RCC 7860 (cell line): ENCODE results near the gene QRFP.
A peak's percentile ranks its signal among the peaks of the same experiment; 100 is the strongest.

Experiments
- DNase-seq: peaks from one replicate; pipeline ENCODE4 v3.0.0-alpha.2; 2015; ENCODE audit warnings: low spot score
- FAIRE-seq: peaks from 2 replicates; lab custom pipeline; 2012; peaks lifted over from hg19 to GRCh38; lab: Jason Lieb, UNC

The QRFP gene

GRCh38 chr9:130878295-130878694 is 18.3 kb downstream of the QRFP start:
- no peak for FAIRE-seq

DNA sequence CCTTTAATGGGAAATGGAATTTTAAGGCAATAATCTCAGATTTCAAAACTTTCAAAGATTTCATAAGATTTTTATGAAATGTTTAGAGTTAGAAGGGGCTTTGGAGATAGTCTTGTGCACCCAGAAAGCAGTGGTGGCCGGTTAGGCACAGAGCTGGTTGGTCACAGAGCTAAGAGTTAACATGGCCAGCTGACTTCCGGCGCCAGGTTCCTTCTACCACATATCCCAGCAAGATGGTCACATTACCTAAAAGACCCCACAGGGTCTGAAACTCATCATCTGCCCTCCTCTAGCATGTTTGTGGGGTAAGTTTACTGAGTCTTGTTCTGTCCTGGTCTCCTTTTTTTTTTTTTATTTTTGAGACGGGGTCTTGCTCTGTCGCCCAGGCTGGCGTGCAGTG is 19.3 kb downstream of the QRFP start:
- DNase-seq = no peak
- FAIRE-seq = no peak

More at GRCh38 chr9:130878295-130878694, 18.3 kb downstream of the QRFP start:
- no peak for DNase-seq

- DNase-seq = no peak
- FAIRE-seq = no peak
Observed at GRCh38 chr9:130874783-130875182, 21.8 kb downstream of the QRFP start.

- DNase-seq = no peak
- FAIRE-seq = no peak
Observed at GRCh38 chr9:130873966-130874365, 22.6 kb downstream of the QRFP start.

DNA sequence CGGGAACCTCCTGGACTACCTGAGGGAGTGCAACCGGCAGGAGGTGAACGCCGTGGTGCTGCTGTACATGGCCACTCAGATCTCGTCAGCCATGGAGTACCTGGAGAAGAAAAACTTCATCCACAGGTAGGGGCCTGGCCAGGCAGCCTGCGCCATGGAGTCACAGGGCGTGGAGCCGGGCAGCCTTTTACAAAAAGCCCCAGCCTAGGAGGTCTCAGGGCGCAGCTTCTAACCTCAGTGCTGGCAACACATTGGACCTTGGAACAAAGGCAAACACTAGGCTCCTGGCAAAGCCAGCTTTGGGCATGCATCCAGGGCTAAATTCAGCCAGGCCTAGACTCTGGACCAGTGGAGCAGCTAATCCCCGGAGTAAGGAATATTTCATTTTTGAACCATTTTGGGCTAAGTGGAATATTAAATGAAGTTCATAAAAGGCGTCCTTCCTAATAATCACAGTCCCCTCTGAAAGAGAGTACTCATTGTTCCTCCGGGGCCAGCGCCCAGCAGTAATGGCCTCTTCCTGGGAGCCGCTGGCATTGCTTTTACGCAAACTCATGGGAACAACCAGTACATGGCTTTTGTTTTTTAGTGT is 23.6 kb downstream of the QRFP start:
- DNase-seq = no peak

GRCh38 chr9:130872508-130872907 is 24.1 kb downstream of the QRFP start:
- FAIRE-seq (no peak), DNase-seq (no peak)

More for the DNA sequence above, 23.6 kb downstream of the QRFP start:
- FAIRE-seq = no peak

GRCh38 chr9:130872093-130872492 is 24.5 kb downstream of the QRFP start:
- DNase-seq = no peak
- no peak for FAIRE-seq

GRCh38 chr9:130871395-130872062 is 25.1 kb downstream of the QRFP start:
- FAIRE-seq = no peak
- DNase-seq = no peak

GRCh38 chr9:130870491-130871381 is 25.9 kb downstream of the QRFP start:
- FAIRE-seq = peak; percentile 35
- DNase-seq = peak; percentile 20

DNA sequence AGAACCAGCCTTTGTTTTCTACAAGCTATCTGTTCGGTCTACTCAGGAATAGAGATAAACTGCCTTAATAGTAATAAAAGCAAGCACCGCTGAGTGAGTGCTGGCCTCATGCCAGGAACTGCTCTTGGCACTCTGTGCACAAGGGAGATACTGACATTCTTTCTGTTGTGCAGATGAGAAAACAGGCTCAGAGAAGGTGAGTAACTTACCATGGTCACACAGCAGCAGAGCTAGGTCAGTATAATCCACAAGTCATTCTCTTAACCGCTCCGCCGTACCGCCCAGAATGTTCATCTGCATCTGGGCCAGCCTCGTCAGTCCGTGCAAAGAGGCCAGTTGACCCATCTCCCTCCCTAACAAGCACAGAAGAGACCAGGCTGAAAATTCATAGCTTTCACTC is 27.4 kb downstream of the QRFP start:
- FAIRE-seq (no peak), DNase-seq (no peak)

GRCh38 chr9:130868230-130868629 is 28.4 kb downstream of the QRFP start:
- DNase-seq = no peak

DNA sequence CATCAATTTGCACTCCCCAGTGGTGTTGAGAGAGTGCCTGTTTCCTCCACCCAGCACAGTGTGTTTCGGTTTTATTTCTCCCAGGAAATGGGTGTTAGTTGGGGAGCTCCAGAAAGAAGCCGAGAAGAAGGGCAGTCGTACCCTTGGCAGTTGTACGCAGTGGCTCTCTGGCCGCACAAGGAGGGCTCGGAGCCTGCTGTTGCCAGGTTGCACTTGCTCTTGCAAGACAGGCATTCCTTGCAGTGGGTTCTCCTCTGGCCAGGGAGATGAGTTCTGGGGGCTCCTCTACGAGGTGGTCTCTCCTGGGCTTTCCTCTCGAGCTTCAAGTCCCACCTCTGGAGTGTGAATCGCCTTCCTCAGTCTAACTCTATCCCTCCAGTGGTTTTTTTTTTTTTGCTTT is 29.1 kb downstream of the QRFP start:
- FAIRE-seq = no peak

More at GRCh38 chr9:130868230-130868629, 28.4 kb downstream of the QRFP start:
- FAIRE-seq = no peak

DNA sequence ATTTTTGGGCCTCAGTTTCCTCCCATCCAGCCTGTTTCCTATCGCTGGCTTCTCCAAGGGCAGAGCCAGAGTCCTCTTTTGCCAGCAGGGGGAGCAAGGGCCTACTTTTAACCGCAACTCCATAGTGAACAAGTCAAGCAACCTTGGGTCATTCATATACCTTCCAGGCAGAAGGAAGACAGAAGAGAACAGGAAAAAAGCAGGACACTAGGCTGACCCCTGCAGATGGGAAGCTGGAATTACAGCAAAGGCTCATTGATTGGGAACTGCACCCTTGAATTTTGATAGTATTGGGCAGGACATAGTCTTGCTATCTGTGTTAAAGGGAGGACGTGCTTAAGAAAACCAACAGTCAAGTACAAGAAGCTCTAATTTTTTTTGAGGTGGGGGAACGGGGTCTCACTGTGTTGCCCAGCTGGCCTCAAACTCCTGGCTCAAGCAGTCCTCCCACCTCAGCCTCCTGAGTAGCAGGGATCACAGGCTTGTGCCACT is 30.1 kb downstream of the QRFP start:
- FAIRE-seq = peak; percentile 83
- DNase-seq = peak; percentile 93

More for the DNA sequence above, 29.1 kb downstream of the QRFP start:
- no peak for DNase-seq

GRCh38 chr9:130865921-130866320 is 30.7 kb downstream of the QRFP start:
- DNase-seq = no peak
- FAIRE-seq = no peak

- DNase-seq (no peak), FAIRE-seq (no peak)
Observed at GRCh38 chr9:130864541-130864940, 32.1 kb downstream of the QRFP start.

- DNase-seq (no peak), FAIRE-seq (no peak)
Observed at GRCh38 chr9:130862747-130863146, 33.9 kb downstream of the QRFP start.

DNA sequence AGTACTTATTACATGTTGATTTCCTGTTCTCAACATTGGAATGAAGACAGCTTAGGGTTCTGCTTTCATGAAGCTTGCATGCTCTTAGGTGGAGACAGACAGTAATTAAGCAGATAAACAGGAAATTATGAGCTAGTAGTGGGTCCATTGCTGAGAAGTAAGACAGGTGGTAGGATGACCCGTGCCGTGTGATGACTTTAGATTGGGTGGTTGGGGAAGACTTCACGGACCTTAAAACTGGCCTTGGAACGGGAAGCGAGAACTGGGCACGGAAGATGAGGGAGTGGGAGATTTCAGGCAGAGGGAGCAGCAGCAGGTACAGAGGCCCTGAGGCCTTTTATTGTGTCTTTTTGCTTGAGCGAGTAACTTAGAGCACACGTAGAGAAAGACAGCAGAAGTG is 34.4 kb downstream of the QRFP start:
- FAIRE-seq (no peak), DNase-seq (no peak)

DNA sequence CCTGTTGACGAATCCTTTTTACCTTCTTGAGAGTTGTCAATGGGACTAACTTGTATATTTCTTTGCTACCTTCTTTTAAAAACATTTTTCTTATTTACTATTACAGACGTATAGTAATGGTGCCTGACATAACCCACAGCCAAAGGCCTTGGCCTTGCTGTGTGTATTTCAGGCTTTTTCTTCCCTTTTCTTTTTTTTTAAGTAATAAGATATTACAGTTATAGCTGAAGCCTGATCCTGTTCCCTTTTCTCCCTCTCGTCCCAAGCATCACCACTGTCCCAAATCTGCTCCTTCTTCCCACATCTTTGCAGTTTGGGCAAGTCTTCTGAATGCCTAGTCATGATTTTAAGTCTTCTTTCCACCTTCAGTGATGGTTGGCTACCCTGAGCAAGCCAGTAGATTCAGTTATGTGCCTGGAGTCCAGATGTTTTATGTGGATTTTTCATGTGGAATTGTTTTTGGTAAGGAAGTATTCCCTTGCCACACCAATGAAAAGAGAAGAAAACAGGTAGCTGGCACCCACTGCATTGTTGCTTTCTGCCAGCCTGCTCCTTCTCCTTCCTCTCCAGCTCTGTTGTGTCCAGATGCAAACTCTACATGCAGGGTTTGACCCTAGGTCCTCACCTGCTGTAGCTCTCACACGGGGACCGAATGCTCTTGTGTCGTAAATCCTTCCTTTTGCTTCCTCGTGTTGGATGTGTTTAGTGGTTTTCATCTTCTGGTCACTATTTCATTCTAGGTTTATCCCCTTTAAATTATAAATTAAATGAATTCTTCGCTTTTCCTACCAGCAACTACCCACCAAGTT is 35.0 kb downstream of the QRFP start:
- DNase-seq (no peak), FAIRE-seq (no peak)

DNA sequence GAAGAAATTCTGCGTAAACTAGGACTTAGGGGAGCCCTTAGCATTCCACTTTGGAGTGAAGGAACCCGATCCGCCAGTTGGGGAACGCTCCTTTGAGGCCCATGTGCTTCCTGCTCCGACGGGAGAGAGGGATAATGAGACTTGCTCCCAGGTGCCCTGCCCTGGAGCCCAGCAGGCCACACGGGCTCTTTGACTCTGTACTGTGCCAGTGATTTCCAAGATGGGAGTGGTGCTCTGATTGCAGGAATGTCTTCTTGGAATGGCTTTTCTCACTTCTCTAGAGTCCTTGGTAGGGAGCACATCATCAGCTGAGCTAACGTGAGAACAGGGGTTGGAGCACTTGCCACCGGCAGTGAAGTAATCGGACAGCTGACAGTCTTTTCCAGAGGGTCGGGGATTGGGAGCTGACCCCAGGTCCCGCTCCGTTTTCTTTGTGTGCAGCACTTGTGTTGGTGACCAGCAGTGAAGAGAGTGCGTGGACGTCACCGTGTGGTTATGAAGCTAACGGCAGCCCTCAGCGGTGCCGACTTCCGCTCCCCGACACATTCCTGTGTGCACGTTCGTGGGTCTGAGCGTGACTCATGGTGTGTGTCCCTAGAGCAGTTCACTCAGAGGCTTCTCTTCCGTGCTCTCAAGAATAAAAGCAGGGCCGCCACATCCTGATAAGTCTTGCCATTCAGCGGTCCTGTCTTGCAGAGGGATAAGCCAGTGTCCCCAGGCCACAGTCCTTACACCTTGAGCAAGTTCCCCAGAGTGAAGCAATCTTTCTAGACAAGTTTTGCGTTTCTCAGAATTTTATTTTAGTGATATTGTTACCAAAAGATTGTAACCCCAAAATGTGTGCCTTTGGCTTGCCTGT is 35.9 kb downstream of the QRFP start:
- FAIRE-seq = peak; percentile 88

More for the DNA sequence above, 35.9 kb downstream of the QRFP start:
- peak; percentile 98 for DNase-seq
